Measurements from ENCODE around the gene KCNN3. TPM values are rescaled to one million over a fixed set of nuclear protein-coding genes. Genes with fewer than 3 reads are reported as not detected.

KCNN3 gene
- total and polyA plus RNA-seq, 2 of the 13 experiments (the other 11 are each of a cell fraction or from before 2014, with no cell fraction given), result not detected

DNA sequence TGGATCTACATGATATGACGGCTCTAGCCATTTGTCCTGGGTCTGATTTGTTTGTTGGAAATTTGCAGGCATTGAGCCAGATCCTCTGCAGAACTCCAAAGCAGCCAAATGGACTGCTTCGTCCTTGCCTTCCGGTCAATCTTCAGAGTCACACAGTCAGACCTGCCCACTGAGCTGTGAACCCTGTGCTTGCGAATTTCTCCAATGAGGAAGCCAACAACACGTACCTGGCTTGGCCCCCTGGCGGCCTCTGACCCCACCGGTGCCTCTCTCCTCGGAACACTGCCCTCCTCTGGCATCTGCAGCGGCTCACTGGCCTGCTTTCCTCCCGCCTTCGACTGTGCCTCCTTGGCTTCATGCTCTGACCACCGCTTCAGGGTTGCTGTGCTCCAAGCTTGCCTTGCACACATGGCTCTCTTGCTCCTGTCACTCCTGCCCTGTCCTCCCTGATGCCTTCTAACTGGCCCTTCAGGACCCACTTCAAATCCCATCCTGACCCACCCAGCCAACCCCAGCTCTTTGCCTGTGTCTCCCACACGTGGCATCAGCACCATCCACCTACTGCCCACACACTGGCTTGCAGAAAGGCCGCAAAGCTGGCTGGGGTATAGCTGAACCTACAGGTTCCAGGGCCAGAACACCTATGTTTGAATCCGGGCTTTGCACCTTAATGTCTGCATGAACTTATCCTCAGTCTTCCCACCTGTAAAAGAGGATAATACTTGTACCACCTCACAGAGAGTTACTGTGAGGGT lies 128.2 kb downstream of the KCNN3 start (continued):
- TF ChIP-seq YEATS2 (CRISPR knock-in tag; IDR thresholded peaks at IDR 0.05; ENCODE audit: borderline replicate concordance), result peak; percentile 22; the same call in 1 of the 2 replicates
- TF ChIP-seq TBP (CRISPR knock-in tag; IDR thresholded peaks at IDR 0.05), result no peak
- peak; percentile 81 for TF ChIP-seq TEAD3 (CRISPR knock-in tag; optimal IDR thresholded peaks at IDR 0.05; ENCODE audit: borderline replicate concordance)
- TF ChIP-seq HOXA3 (CRISPR knock-in tag; IDR thresholded peaks at IDR 0.05), result peak; percentile 65
- TF ChIP-seq, protein P1, sequence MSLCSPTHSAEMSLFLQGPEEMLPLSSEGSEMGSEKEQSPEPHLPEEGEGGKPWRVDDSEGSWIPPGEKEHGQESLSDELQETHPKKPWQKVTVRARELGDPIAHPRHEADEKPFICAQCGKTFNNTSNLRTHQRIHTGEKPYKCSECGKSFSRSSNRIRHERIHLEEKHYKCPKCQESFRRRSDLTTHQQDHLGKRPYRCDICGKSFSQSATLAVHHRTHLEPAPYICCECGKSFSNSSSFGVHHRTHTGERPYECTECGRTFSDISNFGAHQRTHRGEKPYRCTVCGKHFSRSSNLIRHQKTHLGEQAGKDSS (CRISPR knock-in tag; IDR thresholded peaks at IDR 0.05; ENCODE audit: borderline replicate concordance, low read depth), result peak; percentile 53; the same call in 1 of the 2 replicates
- TF ChIP-seq, protein P2, sequence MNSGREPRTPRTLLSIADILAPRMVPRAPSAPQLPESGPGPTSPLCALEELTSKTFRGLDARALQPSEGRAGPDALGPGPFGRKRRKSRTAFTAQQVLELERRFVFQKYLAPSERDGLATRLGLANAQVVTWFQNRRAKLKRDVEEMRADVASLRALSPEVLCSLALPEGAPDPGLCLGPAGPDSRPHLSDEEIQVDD (CRISPR knock-in tag; IDR thresholded peaks at IDR 0.05; ENCODE audit: borderline replicate concordance), result no peak
- TF ChIP-seq ZNF781 (CRISPR knock-in tag; IDR thresholded peaks at IDR 0.05; ENCODE audit: borderline replicate concordance, not compliant biosample characterization), result no peak
- TF ChIP-seq ZNF337 (CRISPR knock-in tag; IDR thresholded peaks at IDR 0.05; ENCODE audit: borderline replicate concordance, low read depth), result no peak
- TF ChIP-seq MED1 (CRISPR knock-in tag; IDR thresholded peaks at IDR 0.05), result 0 out of 2 replicates have a peak, but pooled peaks have one; percentile 41
- TF ChIP-seq SAP130 (CRISPR knock-in tag; IDR thresholded peaks at IDR 0.05; ENCODE audit: low read depth), result peak; percentile 31; the same call in 1 of the 2 replicates
- TF ChIP-seq HMG20B (CRISPR knock-in tag; conservative IDR thresholded peaks at IDR 0.05), result no peak
- no peak for TF ChIP-seq SMAD9 (CRISPR knock-in tag; IDR thresholded peaks at IDR 0.05)
- TF ChIP-seq ATF1 (CRISPR knock-in tag; IDR thresholded peaks at IDR 0.05), result no peak
- TF ChIP-seq NR2C2 (CRISPR knock-in tag; IDR thresholded peaks at IDR 0.05; ENCODE audit: borderline replicate concordance), result peak; percentile 82
- TF ChIP-seq, protein P3, sequence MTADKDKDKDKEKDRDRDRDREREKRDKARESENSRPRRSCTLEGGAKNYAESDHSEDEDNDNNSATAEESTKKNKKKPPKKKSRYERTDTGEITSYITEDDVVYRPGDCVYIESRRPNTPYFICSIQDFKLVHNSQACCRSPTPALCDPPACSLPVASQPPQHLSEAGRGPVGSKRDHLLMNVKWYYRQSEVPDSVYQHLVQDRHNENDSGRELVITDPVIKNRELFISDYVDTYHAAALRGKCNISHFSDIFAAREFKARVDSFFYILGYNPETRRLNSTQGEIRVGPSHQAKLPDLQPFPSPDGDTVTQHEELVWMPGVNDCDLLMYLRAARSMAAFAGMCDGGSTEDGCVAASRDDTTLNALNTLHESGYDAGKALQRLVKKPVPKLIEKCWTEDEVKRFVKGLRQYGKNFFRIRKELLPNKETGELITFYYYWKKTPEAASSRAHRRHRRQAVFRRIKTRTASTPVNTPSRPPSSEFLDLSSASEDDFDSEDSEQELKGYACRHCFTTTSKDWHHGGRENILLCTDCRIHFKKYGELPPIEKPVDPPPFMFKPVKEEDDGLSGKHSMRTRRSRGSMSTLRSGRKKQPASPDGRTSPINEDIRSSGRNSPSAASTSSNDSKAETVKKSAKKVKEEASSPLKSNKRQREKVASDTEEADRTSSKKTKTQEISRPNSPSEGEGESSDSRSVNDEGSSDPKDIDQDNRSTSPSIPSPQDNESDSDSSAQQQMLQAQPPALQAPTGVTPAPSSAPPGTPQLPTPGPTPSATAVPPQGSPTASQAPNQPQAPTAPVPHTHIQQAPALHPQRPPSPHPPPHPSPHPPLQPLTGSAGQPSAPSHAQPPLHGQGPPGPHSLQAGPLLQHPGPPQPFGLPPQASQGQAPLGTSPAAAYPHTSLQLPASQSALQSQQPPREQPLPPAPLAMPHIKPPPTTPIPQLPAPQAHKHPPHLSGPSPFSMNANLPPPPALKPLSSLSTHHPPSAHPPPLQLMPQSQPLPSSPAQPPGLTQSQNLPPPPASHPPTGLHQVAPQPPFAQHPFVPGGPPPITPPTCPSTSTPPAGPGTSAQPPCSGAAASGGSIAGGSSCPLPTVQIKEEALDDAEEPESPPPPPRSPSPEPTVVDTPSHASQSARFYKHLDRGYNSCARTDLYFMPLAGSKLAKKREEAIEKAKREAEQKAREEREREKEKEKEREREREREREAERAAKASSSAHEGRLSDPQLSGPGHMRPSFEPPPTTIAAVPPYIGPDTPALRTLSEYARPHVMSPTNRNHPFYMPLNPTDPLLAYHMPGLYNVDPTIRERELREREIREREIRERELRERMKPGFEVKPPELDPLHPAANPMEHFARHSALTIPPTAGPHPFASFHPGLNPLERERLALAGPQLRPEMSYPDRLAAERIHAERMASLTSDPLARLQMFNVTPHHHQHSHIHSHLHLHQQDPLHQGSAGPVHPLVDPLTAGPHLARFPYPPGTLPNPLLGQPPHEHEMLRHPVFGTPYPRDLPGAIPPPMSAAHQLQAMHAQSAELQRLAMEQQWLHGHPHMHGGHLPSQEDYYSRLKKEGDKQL (CRISPR knock-in tag; IDR thresholded peaks at IDR 0.05; ENCODE audit: low read depth), result no peak
- TF ChIP-seq, protein P4, sequence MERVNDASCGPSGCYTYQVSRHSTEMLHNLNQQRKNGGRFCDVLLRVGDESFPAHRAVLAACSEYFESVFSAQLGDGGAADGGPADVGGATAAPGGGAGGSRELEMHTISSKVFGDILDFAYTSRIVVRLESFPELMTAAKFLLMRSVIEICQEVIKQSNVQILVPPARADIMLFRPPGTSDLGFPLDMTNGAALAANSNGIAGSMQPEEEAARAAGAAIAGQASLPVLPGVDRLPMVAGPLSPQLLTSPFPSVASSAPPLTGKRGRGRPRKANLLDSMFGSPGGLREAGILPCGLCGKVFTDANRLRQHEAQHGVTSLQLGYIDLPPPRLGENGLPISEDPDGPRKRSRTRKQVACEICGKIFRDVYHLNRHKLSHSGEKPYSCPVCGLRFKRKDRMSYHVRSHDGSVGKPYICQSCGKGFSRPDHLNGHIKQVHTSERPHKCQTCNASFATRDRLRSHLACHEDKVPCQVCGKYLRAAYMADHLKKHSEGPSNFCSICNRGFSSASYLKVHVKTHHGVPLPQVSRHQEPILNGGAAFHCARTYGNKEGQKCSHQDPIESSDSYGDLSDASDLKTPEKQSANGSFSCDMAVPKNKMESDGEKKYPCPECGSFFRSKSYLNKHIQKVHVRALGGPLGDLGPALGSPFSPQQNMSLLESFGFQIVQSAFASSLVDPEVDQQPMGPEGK (CRISPR knock-in tag; IDR thresholded peaks at IDR 0.05), result peak; percentile 39; the same call in 1 of the 2 replicates
- no peak for TF ChIP-seq ZNF678 (CRISPR knock-in tag; IDR thresholded peaks at IDR 0.05)
- TF ChIP-seq ZMYM4 (CRISPR knock-in tag; IDR thresholded peaks at IDR 0.05), result peak; percentile 71
- no peak for TF ChIP-seq POGZ (CRISPR knock-in tag; IDR thresholded peaks at IDR 0.05)
- no peak for TF ChIP-seq ZSCAN30 (CRISPR knock-in tag; IDR thresholded peaks at IDR 0.05)
- no peak for TF ChIP-seq ZNF629 (CRISPR knock-in tag; conservative IDR thresholded peaks at IDR 0.05)
- no peak for TF ChIP-seq SMARCC2 (IDR thresholded peaks at IDR 0.05)

All from HepG2 (cell line).